VCaP (cell line): ENCODE measurements around the gene MUC13.
A peak's percentile ranks its signal among the peaks of the same experiment; 100 is the strongest.

Experiments
- H3K27ac ChIP-seq: fragments of 450-650 bp; 2 replicates; pipeline ENCODE4 v1.5.1; 2017
- CTCF ChIP-seq: fragments of 450-650 bp; conservative IDR thresholded peaks from 2 replicates; pipeline ENCODE4 v1.5.1; 2017; ENCODE audit warnings: mild to moderate bottlenecking, moderate library complexity

Gene MUC13

GRCh38 chr3:124928333-124929202 is 6.0 kb downstream of the MUC13 start:
- no peak overlapping the region for H3K27ac ChIP-seq

GRCh38 chr3:124927574-124928045 is 6.9 kb downstream of the MUC13 start:
- no peak overlapping the region for H3K27ac ChIP-seq
- TF ChIP-seq CTCF, result no peak

More at GRCh38 chr3:124928333-124929202, 6.0 kb downstream of the MUC13 start:
- peak; percentile 89 for TF ChIP-seq CTCF

- no peak overlapping the region for H3K27ac ChIP-seq
- no peak for TF ChIP-seq CTCF
Observed at GRCh38 chr3:124926426-124927101, 8.0 kb downstream of the MUC13 start.

- no peak overlapping the region for H3K27ac ChIP-seq
- no peak for TF ChIP-seq CTCF
Observed at GRCh38 chr3:124924741-124925140, 9.8 kb downstream of the MUC13 start.

GRCh38 chr3:124923833-124924232 is 10.7 kb downstream of the MUC13 start:
- H3K27ac ChIP-seq, result peak overlapping the region; percentile 26; the same call in 1 of the 2 replicates
- TF ChIP-seq CTCF, result 0 out of 2 replicates have a peak, but pooled peaks have one; percentile 15

- no peak for TF ChIP-seq CTCF
- H3K27ac ChIP-seq, result no peak overlapping the region
Observed at GRCh38 chr3:124920718-124921117, 13.8 kb downstream of the MUC13 start.

- no peak for TF ChIP-seq CTCF
- no peak overlapping the region for H3K27ac ChIP-seq
Observed at GRCh38 chr3:124919756-124920155, 14.8 kb downstream of the MUC13 start.
